NCI-H510A (cell line): Measurements from ENCODE around the gene TEKT5.

Experiments used
- DNase-seq: peaks from one replicate; lab custom pipeline; 2025; lab: John Stamatoyannopoulos, UW

The TEKT5 gene

DNA sequence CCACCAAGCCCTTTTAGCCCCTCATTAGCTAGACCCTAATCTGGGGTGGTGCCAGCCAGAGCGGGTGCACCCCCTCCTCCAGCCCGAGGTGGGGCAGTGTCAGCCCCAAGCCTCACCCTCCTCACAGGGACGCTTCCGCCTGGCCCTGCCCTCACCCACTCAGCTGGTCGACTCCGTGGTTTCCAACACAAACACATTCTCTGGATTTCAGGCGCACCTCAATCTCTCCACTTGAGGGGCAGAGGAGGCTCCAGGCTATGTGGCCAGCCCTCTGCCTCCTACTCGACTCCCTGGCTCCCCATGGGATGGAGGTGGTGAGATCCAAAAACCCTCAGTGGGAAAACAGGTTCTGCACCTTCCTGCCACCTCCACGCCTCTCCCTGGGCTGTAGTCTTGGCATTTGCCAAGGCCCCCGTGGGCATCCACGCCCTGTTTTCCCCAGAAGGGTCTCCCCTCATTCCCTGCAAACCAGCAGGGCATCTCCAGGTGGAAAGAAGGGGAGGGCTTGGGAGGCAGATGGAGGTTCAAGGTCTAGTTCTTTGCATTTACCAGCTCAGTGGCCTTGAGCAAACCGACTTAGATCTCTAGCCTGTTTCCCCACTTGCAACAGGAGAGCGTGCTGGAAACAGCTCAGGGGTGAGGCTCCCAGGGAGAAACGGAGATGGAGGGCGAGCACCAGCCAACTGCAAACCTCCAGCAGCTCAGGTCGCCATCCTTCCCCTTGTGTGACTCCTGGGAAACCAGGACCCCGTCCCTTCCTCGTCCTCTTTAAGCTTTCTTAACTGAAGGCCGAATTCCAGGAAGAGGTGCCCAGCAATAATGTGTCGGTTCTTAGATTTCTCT is 116.0 kb downstream of the TEKT5 start:
- DNase-seq: no peak
